Gastrocnemius medialis (tissue), 4 donors: ENCODE data around the gene NEIL1.
"Not testable (repeated sequence)": the region's sequence is repeated elsewhere in the genome, so short reads cannot be mapped to it uniquely, and the experiment has no call there.

Source experiments
- CTCF ChIP-seq, 5 experiments: fragments of 450-650 bp in 3 of 5; fragments of 200-600 bp in 2 of 5; sonication (generic) in 2 of 5; IDR thresholded peaks in 4 of 5; conservative IDR thresholded peaks in 1 of 5; 1 replicate in 4 of 5; 2 replicates in 1 of 5; pipeline ENCODE4 v1.5.1; 2016 to 2019; ENCODE audit warnings: antibody characterized with exemption in 5 of 5, mild to moderate bottlenecking in 3 of 5, moderate library complexity in 3 of 5
- POLR2A ChIP-seq, 2 donors: fragments of 450-650 bp; IDR thresholded peaks; one replicate each; pipeline ENCODE4 v1.6.1; 2017; ENCODE audit warnings: antibody characterized with exemption in 2 of 2, mild to moderate bottlenecking in 2 of 2, moderate library complexity in 2 of 2

DNA sequence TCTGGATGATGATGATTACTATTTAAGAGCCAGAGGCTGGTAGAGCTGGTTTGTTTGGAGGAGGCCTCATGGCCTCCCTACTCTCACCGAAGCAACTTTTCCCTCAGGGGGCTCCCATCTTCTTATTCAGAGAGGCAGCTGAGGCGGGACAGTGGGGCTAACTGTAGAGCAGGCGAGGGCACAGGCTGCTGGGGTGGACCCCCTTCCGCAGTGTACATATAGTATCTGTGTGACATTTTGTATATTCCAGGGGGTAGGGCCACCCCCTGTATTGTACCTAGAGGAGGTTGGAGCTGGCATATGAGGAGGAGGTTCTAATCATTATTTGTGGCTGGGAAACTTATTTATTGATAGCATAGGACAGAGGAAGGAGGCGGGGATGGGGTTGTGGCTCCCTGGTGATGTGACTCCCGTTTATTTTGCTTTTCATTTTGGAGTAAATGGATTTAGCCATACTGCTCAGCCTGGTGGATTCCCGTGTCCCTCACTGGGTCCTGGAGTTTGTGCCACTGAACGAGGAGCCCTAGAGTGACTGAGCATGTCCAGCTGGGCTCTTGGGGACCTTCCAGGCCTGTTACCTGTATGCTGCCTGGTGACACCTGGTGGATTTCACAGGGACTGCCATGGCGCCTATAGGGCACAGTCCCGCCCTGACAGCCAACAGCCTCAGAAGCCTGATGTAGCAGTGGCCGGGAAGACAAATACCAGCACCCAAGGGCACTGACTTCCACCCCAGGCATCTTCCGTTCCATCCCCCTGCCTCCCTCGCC lies 48.1 kb upstream of the NEIL1 start:
- not testable (repeated sequence) for TF ChIP-seq CTCF (IDR thresholded peaks at IDR 0.05 in 4 of 5, conservative IDR thresholded peaks at IDR 0.05 in 1 of 5); POLR2A (IDR thresholded peaks at IDR 0.05)
